Stimulated activated CD8-positive, alpha-beta memory T cell treated with anti-CD3 and anti-CD28 coated beads, Interleukin-15, amount 100 ng/mL, for 4 hours (primary cell): Measurements from ENCODE around the gene NUTM2E.
"Not testable (repeated sequence)": the region's sequence is repeated elsewhere in the genome, so short reads cannot be mapped to it uniquely, and the experiment has no call there.

Source experiments
- DNase-seq, 2 donors: peaks; one replicate each; pipeline ENCODE4 v3.0.0-alpha.2; 2020; ENCODE audit warnings: low read depth in 2 of 2

The NUTM2E gene

GRCh38 chr10:79866903-79867551, 40.5 kb downstream of the NUTM2E start:
- DNase-seq: not testable (repeated sequence)

DNA sequence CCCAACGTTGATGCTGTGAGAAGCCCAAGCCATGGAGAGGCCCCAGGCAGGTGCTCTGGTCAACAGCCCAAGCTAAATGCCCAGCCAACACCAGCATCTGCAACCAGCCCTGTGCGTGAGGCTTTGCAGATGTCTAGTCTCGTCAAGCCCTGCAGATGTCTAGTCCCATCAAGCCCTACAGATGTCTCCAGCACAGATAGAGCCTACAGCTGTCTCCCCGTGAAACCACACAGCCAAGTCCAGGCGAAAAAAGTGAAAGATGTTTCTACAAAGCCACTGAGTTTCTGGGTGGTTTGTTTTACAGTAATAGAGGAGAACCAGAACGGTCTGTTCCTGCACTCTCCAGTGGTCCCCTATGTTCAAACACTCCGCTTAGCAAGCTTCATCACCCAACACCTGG, 41.5 kb downstream of the NUTM2E start:
- DNase-seq: not testable (repeated sequence)

GRCh38 chr10:79869439-79870097, 43.0 kb downstream of the NUTM2E start:
- not testable (repeated sequence) for DNase-seq

GRCh38 chr10:79871729-79872128, 45.2 kb downstream of the NUTM2E start:
- DNase-seq: not testable (repeated sequence)
